ENCODE measurements around the gene TAAR5. TPM values are rescaled to one million over a fixed set of nuclear protein-coding genes. Genes with fewer than 3 reads are reported as not detected.

TAAR5 gene
- total RNA-seq, 1 experiment from 2014 or later = not detected

DNA sequence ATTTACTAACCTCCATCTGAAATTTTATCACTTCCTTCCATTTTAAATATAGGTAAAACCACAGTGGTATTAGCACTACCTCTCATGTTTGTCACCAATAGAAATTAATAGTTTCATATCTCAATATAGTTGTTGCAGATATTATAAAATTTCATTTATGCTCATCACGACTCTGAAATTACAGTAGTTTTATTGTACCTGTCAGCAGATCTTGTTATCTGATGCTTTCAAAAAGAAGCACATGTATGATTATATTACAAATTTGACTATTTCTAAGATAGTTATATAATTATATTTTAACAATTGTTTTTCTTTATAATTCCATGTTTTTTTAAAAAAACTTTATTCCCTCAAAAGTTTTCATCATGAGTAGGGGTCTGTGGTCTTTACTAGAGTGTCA lies 4.8 kb downstream of the TAAR5 start:
- Histone ChIP-seq H3K9ac (ENCODE audit: extremely low read depth, insufficient read length, low read length) (no peak overlapping the region), H3K4me2 (ENCODE audit: insufficient read depth, insufficient read length, low read length) (no peak overlapping the region), H2AFZ (ENCODE audit: low read length) (no peak overlapping the region), H2BK15ac (ENCODE audit: low read depth, low read length) (no peak overlapping the region), H3K18ac (ENCODE audit: insufficient read length, low read depth, low read length) (no peak overlapping the region), H3K27ac (ENCODE audit: insufficient read length, low read depth, low read length) (no peak overlapping the region), H3K79me2 (ENCODE audit: insufficient read depth, low read length) (no peaks in the 10 kb centered on the region), H4K8ac (replicated peaks; ENCODE audit: insufficient read length, low read depth, low read length) (no peak overlapping the region), H3K9me3 (ENCODE audit: control insufficient read depth, low read depth, low read length) (no peaks in the 10 kb centered on the region), H3T11ph (ENCODE audit: low read length) (no peak overlapping the region), H2BK5ac (ENCODE audit: insufficient read length, low read length) (no peak overlapping the region), H4K5ac (ENCODE audit: insufficient read length, low read depth, low read length) (no peak overlapping the region), H3K23ac (ENCODE audit: insufficient read length, low read depth, low read length) (no peak overlapping the region), H4K20me1 (ENCODE audit: control insufficient read depth, insufficient read depth, insufficient read length) (no peaks in the 10 kb centered on the region), H3K56ac (ENCODE audit: insufficient read length, low read depth, low read length) (no peak overlapping the region), H3K4me1 (ENCODE audit: insufficient read depth, low read length) (no peaks in the 10 kb centered on the region), H3K14ac (ENCODE audit: insufficient read depth, low read length) (no peak overlapping the region), H3K23me2 (ENCODE audit: insufficient read length, low read depth, low read length, poor library complexity, severe bottlenecking) (no peaks in the 10 kb centered on the region), H4K91ac (ENCODE audit: insufficient read length, low read depth, low read length) (no peak overlapping the region), H2BK120ac (ENCODE audit: low read depth, low read length, poor library complexity, severe bottlenecking) (no peak overlapping the region), H3K79me1 (ENCODE audit: insufficient read depth, low read depth, low read length, poor library complexity, severe bottlenecking) (no peaks in the 10 kb centered on the region), H3K4ac (ENCODE audit: low read depth, low read length) (no peak overlapping the region), H2BK20ac (ENCODE audit: low read depth, low read length, poor library complexity, severe bottlenecking) (no peak overlapping the region), H2AK5ac (ENCODE audit: insufficient read length, low read length) (no peak overlapping the region), H3K27me3 (ENCODE audit: insufficient read depth, low read length) (no peaks in the 10 kb centered on the region), H2BK12ac (ENCODE audit: insufficient read length, low read depth, low read length) (no peak overlapping the region)
- H3K4me1 Mint-ChIP-seq = peaks cover 4 to 5% of the 10 kb centered on the region in 2 experiments; a peak in 2 of 4 replicates
- H3K27ac Mint-ChIP-seq = no peak overlapping the region
- peaks cover 0 to 3% of the 10 kb centered on the region in 2 experiments; a peak in 1 of 5 replicates for H3K9me3 Mint-ChIP-seq
- TF ChIP-seq CTCF (conservative IDR thresholded peaks at IDR 0.05) = no peak
- peaks cover 2% of the 10 kb centered on the region; the same call in 1 of the 2 replicates for H3K27me3 Mint-ChIP-seq (ENCODE audit: low read depth)
- H3K4me3 Mint-ChIP-seq = no peak overlapping the region
- no peaks in the 10 kb centered on the region for H3K36me3 Mint-ChIP-seq (ENCODE audit: insufficient read depth in 1 of 3, low read depth in 3 of 3)
- WGBS (ENCODE audit: extremely low coverage, insufficient read length, low lambda C conversion rate) = no CpG with 5 or more reads among the region's 1 CpG
- no peak for DNase-seq
